Effector memory CD4-positive, alpha-beta T cell (primary cell): Measurements from ENCODE around the gene TSPAN1.
"Not testable (repeated sequence)": the region's sequence is repeated elsewhere in the genome, so short reads cannot be mapped to it uniquely, and the experiment has no call there.

Experiments used
- DNase-seq, 3 donors: peaks; one replicate each; pipeline ENCODE4 v3.0.0-alpha.2; 2020
- H3K27ac ChIP-seq: 2 replicates; pipeline ENCODE4 v1.7.0; 2013; ENCODE audit warnings: mild to moderate bottlenecking, low read length, moderate library complexity; ENCODE audit not compliant: insufficient read depth, poor library complexity, severe bottlenecking
- H3K27me3 ChIP-seq: replicated peaks from 2 replicates; pipeline ENCODE4 v1.7.0; 2013; ENCODE audit warnings: mild to moderate bottlenecking, low read length; ENCODE audit not compliant: insufficient read depth, control insufficient read depth, poor library complexity, severe bottlenecking
- H3K36me3 ChIP-seq: 2 replicates; pipeline ENCODE4 v1.7.0; 2013; ENCODE audit warnings: mild to moderate bottlenecking, low read length, moderate library complexity; ENCODE audit not compliant: control insufficient read depth, insufficient read depth
- H3K4me1 ChIP-seq: 2 replicates; pipeline ENCODE4 v1.7.0; 2013; ENCODE audit warnings: low read length, mild to moderate bottlenecking; ENCODE audit not compliant: control insufficient read depth, insufficient read depth, poor library complexity, severe bottlenecking
- H3K4me3 ChIP-seq: 2 replicates; pipeline ENCODE4 v1.7.0; 2013; ENCODE audit warnings: low read length, low read depth, mild to moderate bottlenecking; ENCODE audit not compliant: insufficient read depth, poor library complexity, severe bottlenecking
- H3K9me3 ChIP-seq: 2 replicates; pipeline ENCODE4 v1.7.0; 2013; ENCODE audit warnings: mild to moderate bottlenecking, low read length, moderate library complexity; ENCODE audit not compliant: control insufficient read depth

The TSPAN1 gene

DNA sequence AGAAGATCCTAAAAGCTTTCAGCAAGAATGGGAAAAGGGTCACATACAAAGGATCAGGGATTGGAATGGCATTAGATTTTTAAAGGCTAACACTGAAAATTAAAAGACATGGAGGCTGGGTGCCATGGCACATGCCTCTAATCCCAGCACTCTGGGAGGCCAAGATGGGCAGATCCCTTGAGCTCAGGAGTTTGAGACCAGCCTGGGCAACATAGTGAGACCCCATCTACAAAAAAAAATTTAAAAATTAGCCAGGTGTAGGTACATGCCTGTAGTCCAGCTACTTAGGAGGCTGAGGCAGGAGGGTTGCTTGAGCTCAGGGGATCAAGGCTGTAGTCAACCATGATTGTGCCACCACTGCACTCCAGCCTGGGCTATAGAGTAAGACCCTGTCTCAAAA is 40.6 kb downstream of the TSPAN1 start:
- Histone ChIP-seq H3K9me3 (no peaks in the 10 kb centered on the region), H3K36me3 (no peaks in the 10 kb centered on the region), H3K27ac (no peak overlapping the region), H3K4me1 (no peaks in the 10 kb centered on the region), H3K4me3 (no peak overlapping the region), H3K27me3 (no peaks in the 10 kb centered on the region)
- no peak for DNase-seq

GRCh38 chr1:46218443-46218842 is 43.6 kb downstream of the TSPAN1 start:
- Histone ChIP-seq H3K36me3 (no peaks in the 10 kb centered on the region), H3K27me3 (no peaks in the 10 kb centered on the region), H3K4me3 (no peak overlapping the region), H3K9me3 (no peaks in the 10 kb centered on the region), H3K27ac (no peak overlapping the region), H3K4me1 (no peaks in the 10 kb centered on the region)
- no peak for DNase-seq

DNA sequence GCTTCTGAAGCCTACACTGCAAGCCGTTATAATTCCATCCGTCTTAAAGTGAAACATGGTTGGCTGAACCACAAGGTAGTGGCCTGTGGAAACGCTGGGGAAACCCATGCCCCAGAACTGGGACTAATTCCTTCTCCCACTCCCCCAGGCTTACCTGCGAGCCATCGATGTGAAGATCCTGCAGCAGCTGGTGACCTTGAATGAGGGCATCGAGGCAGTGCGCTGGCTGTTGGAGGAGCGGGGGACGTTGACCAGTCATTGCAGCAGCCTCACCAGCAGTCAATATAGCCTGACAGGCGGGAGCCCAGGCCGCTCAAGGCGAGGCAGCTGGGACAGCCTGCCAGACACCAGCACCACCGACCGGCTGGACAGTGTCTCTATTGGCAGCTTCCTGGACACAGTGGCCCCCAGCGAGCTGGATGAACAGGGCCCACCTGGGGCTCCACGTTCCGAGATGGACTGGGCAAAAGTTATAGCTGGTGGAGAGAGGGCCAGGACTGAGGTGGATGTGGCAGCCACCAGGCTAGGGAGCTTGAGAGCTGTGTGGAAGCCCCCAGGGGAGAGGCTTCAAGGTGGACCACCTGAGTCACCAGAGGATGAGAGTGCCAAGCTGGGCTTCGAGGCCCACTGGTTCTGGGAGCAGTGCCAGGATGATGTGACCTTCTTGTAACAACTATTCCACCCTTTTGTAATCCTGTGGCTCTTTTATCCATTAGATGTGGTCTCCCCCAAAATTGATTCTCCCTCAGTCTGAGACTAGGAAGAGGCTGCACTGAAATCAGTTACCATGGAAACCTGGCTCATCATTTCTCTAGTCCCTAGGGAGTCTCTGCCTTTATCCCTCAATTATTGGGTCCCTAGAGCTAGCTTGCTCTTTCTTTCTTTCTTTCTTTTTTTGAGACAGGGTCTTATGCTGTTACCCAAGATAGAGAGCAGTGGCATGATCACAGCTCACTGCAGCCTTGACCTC is 44.9 kb downstream of the TSPAN1 start:
- Histone ChIP-seq H3K9me3 (no peaks in the 10 kb centered on the region), H3K27me3 (no peaks in the 10 kb centered on the region), H3K36me3 (no peaks in the 10 kb centered on the region), H3K4me3 (no peak overlapping the region), H3K4me1 (no peaks in the 10 kb centered on the region), H3K27ac (no peak overlapping the region)
- DNase-seq, result no peak

DNA sequence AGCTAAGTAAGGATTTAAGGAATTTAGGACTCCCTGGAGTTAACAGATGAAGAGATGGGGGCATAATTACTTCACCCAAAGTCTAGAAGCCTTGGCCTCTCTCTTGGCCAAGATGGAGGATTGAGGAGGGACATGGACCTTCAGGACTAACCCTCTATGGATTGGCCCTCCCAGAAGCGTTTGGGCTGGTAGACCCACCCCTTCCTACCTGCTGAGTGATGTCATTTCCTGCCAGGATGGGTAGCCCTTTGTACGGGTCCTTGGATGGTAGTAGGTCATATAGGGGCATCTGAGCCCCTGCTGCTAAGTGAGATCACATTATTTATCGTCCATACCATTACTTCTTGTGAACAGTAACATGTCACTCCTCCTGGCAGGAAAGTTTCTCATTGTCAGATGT is 45.9 kb downstream of the TSPAN1 start:
- Histone ChIP-seq H3K9me3 (no peaks in the 10 kb centered on the region), H3K4me3 (no peak overlapping the region), H3K4me1 (no peaks in the 10 kb centered on the region), H3K27me3 (no peaks in the 10 kb centered on the region), H3K27ac (no peak overlapping the region), H3K36me3 (no peaks in the 10 kb centered on the region)
- no peak for DNase-seq

DNA sequence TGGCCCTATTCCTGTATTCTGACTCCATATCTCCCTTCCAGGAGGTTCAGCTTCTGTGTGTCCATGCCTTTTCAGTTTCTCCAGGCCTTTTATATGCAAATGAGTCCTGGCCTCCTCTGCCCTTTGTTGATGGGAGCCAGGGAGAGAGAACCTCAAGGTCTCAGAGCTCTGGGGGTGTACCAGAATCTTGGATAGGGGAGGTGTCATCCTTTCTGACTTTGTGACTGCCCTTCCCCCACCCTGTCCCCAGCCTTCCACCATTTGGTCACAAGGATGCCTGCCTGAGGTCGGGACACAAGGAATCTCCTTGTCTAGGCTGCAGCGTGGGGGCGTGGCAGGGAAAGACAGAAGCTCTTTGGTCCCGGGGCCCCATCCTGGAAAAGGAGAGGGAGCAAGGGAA is 46.9 kb downstream of the TSPAN1 start:
- Histone ChIP-seq H3K9me3 (no peaks in the 10 kb centered on the region), H3K36me3 (no peaks in the 10 kb centered on the region), H3K4me1 (no peaks in the 10 kb centered on the region), H3K27me3 (no peaks in the 10 kb centered on the region), H3K4me3 (no peak overlapping the region), H3K27ac (no peak overlapping the region)
- DNase-seq, result no peak

- not testable (repeated sequence) for H3K4me1 ChIP-seq, H3K27me3 ChIP-seq, H3K27ac ChIP-seq, H3K36me3 ChIP-seq, H3K9me3 ChIP-seq, DNase-seq, H3K4me3 ChIP-seq
Measured at GRCh38 chr1:46223055-46223454, 48.2 kb downstream of the TSPAN1 start.

DNA sequence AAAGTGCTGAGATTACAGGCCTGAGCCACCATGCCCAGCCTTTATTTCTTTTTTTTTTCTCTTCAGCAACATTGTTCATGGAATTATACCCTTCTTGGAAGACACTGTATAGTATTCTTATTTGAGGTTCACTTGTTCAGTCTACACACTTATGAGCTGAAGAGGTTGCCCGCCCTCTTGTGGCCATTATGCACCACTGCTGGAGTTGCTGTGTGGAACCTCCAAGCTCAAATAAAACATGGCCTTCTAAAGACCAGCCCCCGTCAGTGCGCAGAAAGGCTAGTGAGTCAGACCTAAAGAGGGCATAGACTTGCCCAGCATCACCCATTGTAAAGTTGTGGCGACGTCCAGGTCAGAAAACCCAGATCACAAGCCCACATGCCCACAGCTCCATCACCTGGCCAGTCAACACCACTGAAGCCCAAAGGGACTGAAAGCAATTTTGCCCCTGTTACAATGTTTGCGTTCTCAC is 48.6 kb downstream of the TSPAN1 start:
- Histone ChIP-seq H3K4me1 (no peaks in the 10 kb centered on the region), H3K27ac (no peak overlapping the region), H3K9me3 (no peaks in the 10 kb centered on the region), H3K36me3 (no peaks in the 10 kb centered on the region), H3K27me3 (no peaks in the 10 kb centered on the region), H3K4me3 (no peak overlapping the region)
- DNase-seq, result peak in 2 of 3 donors; percentile 2 to 25

DNA sequence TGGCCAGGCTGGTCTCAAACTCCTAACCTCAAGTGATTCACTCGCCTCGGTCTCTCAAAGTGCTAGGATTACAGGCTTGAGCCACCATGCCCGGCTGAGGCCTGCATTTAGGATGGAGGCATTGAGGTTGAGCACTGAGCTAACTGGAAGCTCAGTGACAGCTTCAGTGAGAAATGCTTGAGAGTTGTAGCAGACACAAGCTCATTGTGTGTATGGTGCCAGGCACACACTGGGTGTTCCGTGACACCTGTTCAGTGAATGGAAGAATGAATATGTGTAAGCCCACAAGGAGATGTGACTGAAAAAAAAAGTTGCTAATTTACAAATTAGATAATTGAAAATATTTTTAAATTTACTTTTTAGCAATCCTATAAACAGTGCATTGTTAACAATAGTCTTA is 50.1 kb downstream of the TSPAN1 start:
- Histone ChIP-seq H3K4me1 (no peaks in the 10 kb centered on the region), H3K9me3 (no peaks in the 10 kb centered on the region), H3K27me3 (no peaks in the 10 kb centered on the region), H3K36me3 (no peaks in the 10 kb centered on the region), H3K4me3 (no peak overlapping the region), H3K27ac (no peak overlapping the region)
- DNase-seq, result no peak

DNA sequence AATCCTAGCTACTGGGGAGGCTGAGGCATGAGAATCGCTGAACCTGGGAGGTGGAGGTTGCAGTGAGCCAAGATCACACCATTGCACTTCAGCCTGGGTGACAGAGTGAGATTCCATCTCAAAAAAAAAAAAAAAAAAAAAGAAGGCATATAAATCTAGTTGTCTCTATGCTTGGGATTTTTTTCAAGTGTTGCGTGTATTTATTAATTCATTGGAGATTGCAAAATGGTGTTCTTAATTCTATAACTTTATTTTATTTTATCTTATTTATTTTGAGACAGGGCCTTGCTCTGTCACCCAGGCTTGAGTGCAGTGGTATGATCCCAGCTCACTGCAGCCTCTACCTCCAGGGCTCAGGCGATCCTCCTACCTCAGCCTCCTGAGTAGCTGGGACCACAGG is 56.3 kb downstream of the TSPAN1 start:
- DNase-seq, H3K9me3 ChIP-seq, H3K36me3 ChIP-seq, H3K27me3 ChIP-seq, H3K4me3 ChIP-seq, H3K4me1 ChIP-seq, H3K27ac ChIP-seq: not testable (repeated sequence)
